CD8-positive, alpha-beta memory T cell (primary cell): ENCODE results near the gene MAP3K15. TPM values are rescaled to one million over a fixed set of nuclear protein-coding genes. Genes with fewer than 3 reads are reported as not detected.
A peak's percentile ranks its signal among the peaks of the same experiment; 100 is the strongest.

Source experiments
- CTCF ChIA-PET: fragments of 350-600 bp; sonication (Branson Sonifier 250); formaldehyde crosslinking; loops from one replicate; lab custom pipeline; 2021; ENCODE audit warnings: antibody characterized with exemption; lab: Charles Lee
- POLR2A ChIA-PET: fragments of 350-600 bp; sonication (Branson Sonifier 250); formaldehyde crosslinking; loops from one replicate; lab custom pipeline; 2021; ENCODE audit warnings: antibody characterized with exemption; lab: Charles Lee
- DNase-seq, 5 donors: peaks; one replicate each; pipeline versions ENCODE4 v3.0.0 to v3.0.0-alpha.2; 2020 to 2022; ENCODE audit warnings: mixed read lengths in 1 of 5
- H3K27ac ChIP-seq: one replicate; pipeline ENCODE4 v1.7.0; 2013; ENCODE audit warnings: low read depth, mild to moderate bottlenecking, low read length, moderate library complexity
- H3K27me3 ChIP-seq: 2 replicates; pipeline ENCODE4 v1.7.0; 2013; ENCODE audit warnings: low read length, mild to moderate bottlenecking; ENCODE audit not compliant: insufficient read depth, poor library complexity, severe bottlenecking
- H3K36me3 ChIP-seq: 2 replicates; pipeline ENCODE4 v1.7.0; 2013; ENCODE audit warnings: mild to moderate bottlenecking, low read length, moderate library complexity; ENCODE audit not compliant: insufficient read depth
- H3K4me1 ChIP-seq: 2 replicates; pipeline ENCODE4 v1.7.0; 2013; ENCODE audit warnings: mild to moderate bottlenecking, low read length, moderate library complexity; ENCODE audit not compliant: insufficient read depth
- H3K4me3 ChIP-seq: 2 replicates; pipeline ENCODE4 v1.7.0; 2013; ENCODE audit warnings: mild to moderate bottlenecking, low read length
- H3K9me3 ChIP-seq: 2 replicates; pipeline ENCODE4 v1.7.0; 2013; ENCODE audit warnings: mild to moderate bottlenecking, low read length
- H3K27ac Mint-ChIP-seq, 8 donors: one replicate each; pipeline ENCODE4 v1.8.0; 2020 to 2021; ENCODE audit warnings: mixed read lengths in 8 of 8, mild to moderate bottlenecking in 6 of 8, inconsistent platforms in 3 of 8, moderate library complexity in 3 of 8
- H3K27me3 Mint-ChIP-seq, 2 donors: one replicate each; pipeline ENCODE4 v1.8.0; 2020 to 2021; ENCODE audit warnings: mixed read lengths in 2 of 2, mild to moderate bottlenecking in 1 of 2, moderate library complexity in 1 of 2
- H3K36me3 Mint-ChIP-seq, 3 donors: one replicate each; pipeline ENCODE4 v1.8.0; 2020 to 2021; ENCODE audit warnings: mixed read lengths in 3 of 3, inconsistent platforms in 1 of 3, mild to moderate bottlenecking in 1 of 3
- H3K4me1 Mint-ChIP-seq, 3 donors: one replicate each; pipeline ENCODE4 v1.8.0; 2020 to 2021; ENCODE audit warnings: mixed read lengths in 3 of 3, inconsistent platforms in 1 of 3, mild to moderate bottlenecking in 1 of 3
- H3K4me3 Mint-ChIP-seq, 7 donors: one replicate each; pipeline ENCODE4 v1.8.0; 2020 to 2021; ENCODE audit warnings: mixed read lengths in 7 of 7, mild to moderate bottlenecking in 6 of 7, moderate library complexity in 4 of 7, inconsistent platforms in 2 of 7
- H3K9me3 Mint-ChIP-seq, 5 donors: one replicate each; pipeline ENCODE4 v1.8.0; 2020 to 2022; ENCODE audit warnings: mixed read lengths in 5 of 5, mild to moderate bottlenecking in 3 of 5, moderate library complexity in 2 of 5, inconsistent platforms in 1 of 5
- polyA plus RNA-seq: library from polyadenylated mRNA; unstranded; fragments of 300-500 nt; fragmentation: Illumina TruSeq; gene quantifications from one replicate; pipeline ENCODE4 v1.2.3, GENCODE V29; 2021
- total RNA-seq, 2 experiments: library from RNA; stranded (reverse); gene quantifications; one replicate each; pipeline ENCODE4 v1.2.3, GENCODE V29; 2021

Gene MAP3K15
- total and polyA plus RNA-seq, 3 experiments from 2014 or later = 0.13 to 0.28 TPM; not detected in 1

DNA sequence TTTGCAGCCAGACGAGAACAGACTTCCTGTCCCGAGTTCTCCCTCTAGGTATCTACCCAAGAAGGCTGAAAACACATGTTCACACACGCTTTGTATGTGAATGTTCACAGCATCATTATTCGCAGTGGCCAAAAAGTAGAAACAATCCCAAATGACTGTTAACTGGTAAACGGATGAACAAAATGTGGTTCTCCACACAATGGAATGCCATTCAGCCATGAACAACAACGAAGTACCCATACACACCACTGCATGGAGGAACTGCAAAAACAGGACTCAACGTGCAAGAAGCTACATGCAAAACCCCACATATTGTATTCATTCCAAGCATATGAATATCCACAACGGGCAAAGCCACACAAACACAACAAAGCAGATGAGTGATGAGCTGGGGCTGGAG lies 126.6 kb downstream of the MAP3K15 start:
- H3K36me3 ChIP-seq = no peaks in the 10 kb centered on the region
- H3K36me3 Mint-ChIP-seq = no peaks in the 10 kb centered on the region
- peaks cover 0 to 2% of the 10 kb centered on the region in 2 donors for H3K27me3 Mint-ChIP-seq
- H3K27ac Mint-ChIP-seq = no peak overlapping the region
- H3K4me1 Mint-ChIP-seq = no peaks in the 10 kb centered on the region
- CTCF ChIA-PET = no interaction called here
- no peak overlapping the region for H3K4me3 Mint-ChIP-seq
- no peaks in the 10 kb centered on the region for H3K9me3 ChIP-seq
- no peaks in the 10 kb centered on the region for H3K4me1 ChIP-seq
- no peak for DNase-seq
- POLR2A ChIA-PET = no interaction called here
- H3K9me3 Mint-ChIP-seq = no peaks in the 10 kb centered on the region
- H3K27ac ChIP-seq = no peak overlapping the region
- no peaks in the 10 kb centered on the region for H3K27me3 ChIP-seq
- H3K4me3 ChIP-seq = no peak overlapping the region

DNA sequence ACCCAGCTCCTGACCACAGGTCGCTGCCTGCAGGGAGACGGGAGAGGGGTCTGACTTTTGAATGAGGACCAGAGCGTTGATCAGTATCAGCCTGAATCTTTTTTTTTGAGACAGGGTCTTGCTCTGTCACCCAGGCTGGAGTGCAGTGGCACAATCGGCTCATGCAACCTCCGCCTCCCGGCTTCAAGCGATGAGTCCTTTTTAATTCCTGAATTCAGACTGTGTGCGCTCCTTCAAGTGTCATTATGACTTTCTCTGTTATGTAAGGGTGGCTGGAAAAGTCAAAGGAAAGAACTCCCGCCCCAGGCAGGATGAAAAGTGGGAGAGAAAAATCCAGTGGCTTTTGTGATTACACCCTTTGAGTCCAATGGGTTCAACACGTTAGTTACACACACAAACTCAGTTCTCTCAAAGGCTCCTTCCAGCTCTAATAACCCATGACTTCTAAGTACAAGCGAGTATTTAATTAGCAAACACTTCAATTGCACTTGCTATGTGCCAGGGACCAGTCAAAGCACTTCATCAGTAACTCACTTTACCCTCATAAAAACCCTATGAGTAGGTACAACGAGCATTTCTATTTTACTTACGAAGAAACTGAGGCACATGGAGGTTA lies 127.1 kb downstream of the MAP3K15 start:
- POLR2A ChIA-PET = no interaction called here
- H3K9me3 ChIP-seq = no peaks in the 10 kb centered on the region
- no peaks in the 10 kb centered on the region for H3K36me3 ChIP-seq
- H3K4me3 Mint-ChIP-seq = no peak overlapping the region
- H3K27me3 ChIP-seq = no peaks in the 10 kb centered on the region
- H3K27ac ChIP-seq = no peak overlapping the region
- H3K27me3 Mint-ChIP-seq = peaks cover 0 to 2% of the 10 kb centered on the region in 2 donors
- no peaks in the 10 kb centered on the region for H3K9me3 Mint-ChIP-seq
- no peak overlapping the region for H3K27ac Mint-ChIP-seq
- no peaks in the 10 kb centered on the region for H3K4me1 ChIP-seq
- H3K4me1 Mint-ChIP-seq = no peaks in the 10 kb centered on the region
- CTCF ChIA-PET = no interaction called here
- no peaks in the 10 kb centered on the region for H3K36me3 Mint-ChIP-seq
- H3K4me3 ChIP-seq = no peak overlapping the region
- DNase-seq = no peak

DNA sequence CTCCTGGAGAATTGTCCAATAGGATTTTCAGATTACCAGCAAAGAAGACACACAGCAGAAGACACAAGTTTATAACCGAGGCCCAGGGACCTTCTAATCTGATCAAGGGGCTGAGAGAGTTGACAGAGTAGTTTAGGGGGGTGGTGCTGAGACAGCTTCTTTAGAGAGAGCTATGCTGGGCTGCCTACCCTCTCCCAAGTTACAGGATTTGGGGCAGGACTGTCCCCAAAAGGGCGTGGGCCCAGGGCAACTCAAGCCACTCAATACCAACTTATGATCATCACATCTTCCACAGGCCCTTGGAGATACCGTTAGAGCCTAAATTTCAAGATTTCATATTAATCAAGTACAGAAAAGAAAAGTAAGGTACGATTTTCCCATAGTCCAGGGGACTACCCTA lies 128.6 kb downstream of the MAP3K15 start:
- Histone ChIP-seq H3K36me3 (no peaks in the 10 kb centered on the region), H3K4me1 (no peaks in the 10 kb centered on the region), H3K4me3 (no peak overlapping the region), H3K27me3 (no peaks in the 10 kb centered on the region), H3K27ac (no peak overlapping the region), H3K9me3 (no peaks in the 10 kb centered on the region)
- Mint-ChIP-seq H3K4me1 (no peaks in the 10 kb centered on the region), H3K27me3 (peaks cover 0 to 3% of the 10 kb centered on the region in 2 donors), H3K27ac (no peak overlapping the region), H3K4me3 (no peak overlapping the region), H3K36me3 (no peaks in the 10 kb centered on the region), H3K9me3 (no peaks in the 10 kb centered on the region)
- CTCF ChIA-PET = no interaction called here
- POLR2A ChIA-PET = no interaction called here
- no peak for DNase-seq

DNA sequence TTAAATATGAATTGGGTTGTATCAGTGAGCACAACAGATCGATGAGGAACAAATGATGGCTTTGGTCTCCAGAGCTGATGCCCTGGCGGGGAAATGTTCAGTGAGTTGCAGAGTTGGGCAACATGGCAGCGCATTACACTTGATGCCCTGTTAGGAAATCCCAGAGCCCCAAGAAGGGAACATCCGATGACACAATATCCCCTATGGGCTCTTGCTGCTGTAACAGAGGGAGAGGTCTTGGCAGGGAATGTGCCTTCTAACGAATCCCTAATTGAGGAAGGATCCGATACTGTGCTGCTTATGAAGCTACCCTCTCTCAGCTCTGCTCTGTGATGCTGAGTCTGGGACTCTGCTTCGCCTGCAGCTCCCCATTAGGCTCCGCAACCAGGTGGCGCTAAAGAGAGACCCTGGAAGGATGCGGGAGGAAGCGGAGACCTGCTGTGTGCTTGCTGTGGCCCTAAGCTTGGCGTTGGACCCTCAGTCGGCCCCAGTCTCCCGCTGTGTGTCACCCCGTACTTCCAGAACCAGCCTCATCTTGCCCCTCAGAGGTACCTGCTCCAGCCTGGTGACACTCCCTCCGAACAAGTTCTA lies 132.7 kb downstream of the MAP3K15 start:
- Mint-ChIP-seq H3K27me3 (peaks cover 6 to 10% of the 10 kb centered on the region in 2 donors), H3K4me1 (no peaks in the 10 kb centered on the region), H3K9me3 (no peaks in the 10 kb centered on the region), H3K36me3 (peaks cover 0 to 1% (median 0%) of the 10 kb centered on the region in 3 donors), H3K27ac (peak overlapping the region in 1 of 8 donors; percentile 38), H3K4me3 (no peak overlapping the region)
- H3K9me3 ChIP-seq = no peaks in the 10 kb centered on the region
- H3K27me3 ChIP-seq = no peaks in the 10 kb centered on the region
- H3K36me3 ChIP-seq = no peaks in the 10 kb centered on the region
- no peaks in the 10 kb centered on the region for H3K4me1 ChIP-seq
- no peak overlapping the region for H3K27ac ChIP-seq
- CTCF ChIA-PET = interaction anchor here (1.1 kb wide), 1 partner anchor 10 kb away, joined by 8 read pairs; no protein-coding TSS in a partner anchor
- H3K4me3 ChIP-seq = no peak overlapping the region
- DNase-seq = peak in 4 of 5 donors; percentile 7 to 63 (median 20)
- POLR2A ChIA-PET = interaction anchor here (0.6 kb wide), 1 partner anchor 755 kb away, joined by 7 read pairs; no protein-coding TSS in a partner anchor

DNA sequence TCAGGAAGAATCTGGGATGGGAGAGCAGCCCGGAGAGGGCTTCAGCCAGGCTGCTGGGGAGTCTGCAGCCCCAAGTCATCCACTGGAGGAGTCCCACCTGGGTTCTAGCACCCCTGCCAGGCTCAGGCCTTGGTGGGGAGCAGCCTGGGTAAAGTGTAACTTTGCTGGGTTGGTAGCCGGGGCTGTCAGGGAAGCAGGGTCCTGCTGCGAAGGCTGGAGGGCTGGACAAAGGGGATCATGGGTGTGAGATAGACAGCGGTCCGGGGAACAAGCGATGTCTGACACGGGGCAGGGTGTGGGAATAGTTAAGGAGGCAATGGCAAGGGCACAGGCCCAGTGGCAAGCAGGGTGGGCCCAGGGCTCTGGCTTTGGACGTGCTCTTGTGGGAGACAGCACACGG lies 134.0 kb downstream of the MAP3K15 start:
- Mint-ChIP-seq H3K9me3 (no peaks in the 10 kb centered on the region), H3K27ac (no peak overlapping the region), H3K4me1 (no peaks in the 10 kb centered on the region), H3K4me3 (no peak overlapping the region), H3K36me3 (peaks cover 0 to 1% (median 0%) of the 10 kb centered on the region in 3 donors), H3K27me3 (peaks cover 6 to 10% of the 10 kb centered on the region in 2 donors)
- DNase-seq = no peak
- Histone ChIP-seq H3K4me1 (no peaks in the 10 kb centered on the region), H3K4me3 (no peak overlapping the region), H3K9me3 (no peaks in the 10 kb centered on the region), H3K27ac (no peak overlapping the region), H3K36me3 (no peaks in the 10 kb centered on the region), H3K27me3 (no peaks in the 10 kb centered on the region)
- ChIA-PET POLR2A (no interaction called here), CTCF (interaction anchor here (1.0 kb wide), 1 partner anchor 9 kb away, joined by 3 read pairs; no protein-coding TSS in a partner anchor)

DNA sequence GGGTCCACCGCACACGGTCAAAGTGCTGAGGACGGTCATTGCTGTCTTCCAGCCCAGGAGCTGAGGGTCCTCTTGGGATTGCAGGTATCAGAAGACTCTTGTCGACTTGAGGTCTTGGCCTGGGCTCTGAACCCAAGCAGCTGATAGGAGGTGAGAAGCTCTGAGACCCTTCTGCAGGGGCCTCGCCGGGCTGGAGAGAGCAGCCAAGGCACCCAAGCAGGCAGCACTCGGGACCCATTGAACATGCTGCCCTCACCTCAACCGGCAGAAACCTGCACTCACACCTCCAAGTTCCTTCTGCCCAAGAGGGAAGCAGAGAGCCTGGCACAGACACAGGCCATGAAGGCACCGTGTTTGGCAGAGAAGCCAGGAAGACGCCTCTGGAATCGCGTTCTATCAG lies 137.5 kb downstream of the MAP3K15 start:
- H3K27ac ChIP-seq = no peak overlapping the region
- H3K9me3 ChIP-seq = no peaks in the 10 kb centered on the region
- ChIA-PET POLR2A (no interaction called here), CTCF (no interaction called here)
- Mint-ChIP-seq H3K27me3 (peaks cover 6 to 10% of the 10 kb centered on the region in 2 donors), H3K36me3 (peaks cover 0 to 1% (median 0%) of the 10 kb centered on the region in 3 donors), H3K4me3 (no peak overlapping the region), H3K4me1 (peaks cover 0 to under 1% (median under 1%) of the 10 kb centered on the region in 3 donors), H3K27ac (no peak overlapping the region), H3K9me3 (no peaks in the 10 kb centered on the region)
- H3K27me3 ChIP-seq = no peaks in the 10 kb centered on the region
- H3K36me3 ChIP-seq = no peaks in the 10 kb centered on the region
- H3K4me1 ChIP-seq = no peaks in the 10 kb centered on the region
- DNase-seq = no peak
- no peak overlapping the region for H3K4me3 ChIP-seq

DNA sequence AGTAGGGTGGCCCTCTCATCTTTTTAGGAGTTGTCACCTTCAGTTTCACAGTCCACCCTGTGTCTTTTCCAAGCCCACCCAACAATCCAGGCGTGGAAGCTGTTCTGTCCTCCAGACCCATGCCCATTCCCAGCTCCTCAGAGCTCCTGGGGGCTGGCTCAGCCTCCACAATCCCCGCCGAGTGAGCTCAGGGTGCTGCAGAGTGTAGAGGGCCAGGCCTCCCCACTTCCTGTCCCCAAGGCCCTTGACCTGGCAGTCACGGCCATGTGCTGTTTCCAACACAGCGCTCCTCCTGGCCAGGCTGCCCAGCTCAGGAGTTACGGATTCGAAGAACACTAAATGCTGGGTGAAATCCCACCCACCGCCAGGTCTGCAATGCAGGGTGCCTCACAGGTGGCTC lies 139.8 kb downstream of the MAP3K15 start:
- Histone ChIP-seq H3K9me3 (no peaks in the 10 kb centered on the region), H3K27me3 (no peaks in the 10 kb centered on the region), H3K27ac (no peak overlapping the region), H3K4me1 (no peaks in the 10 kb centered on the region), H3K36me3 (no peaks in the 10 kb centered on the region), H3K4me3 (no peak overlapping the region)
- H3K36me3 Mint-ChIP-seq = peaks cover 0 to 1% (median 1%) of the 10 kb centered on the region in 3 donors
- H3K9me3 Mint-ChIP-seq = no peaks in the 10 kb centered on the region
- peaks cover 0 to under 1% of the 10 kb centered on the region in 2 donors for H3K27me3 Mint-ChIP-seq
- ChIA-PET CTCF (no interaction called here), POLR2A (no interaction called here)
- H3K27ac Mint-ChIP-seq = no peak overlapping the region
- no peak for DNase-seq
- peaks cover 4 to 8% (median 8%) of the 10 kb centered on the region in 3 donors for H3K4me1 Mint-ChIP-seq
- H3K4me3 Mint-ChIP-seq = peak overlapping the region in 1 of 7 donors; percentile 3

DNA sequence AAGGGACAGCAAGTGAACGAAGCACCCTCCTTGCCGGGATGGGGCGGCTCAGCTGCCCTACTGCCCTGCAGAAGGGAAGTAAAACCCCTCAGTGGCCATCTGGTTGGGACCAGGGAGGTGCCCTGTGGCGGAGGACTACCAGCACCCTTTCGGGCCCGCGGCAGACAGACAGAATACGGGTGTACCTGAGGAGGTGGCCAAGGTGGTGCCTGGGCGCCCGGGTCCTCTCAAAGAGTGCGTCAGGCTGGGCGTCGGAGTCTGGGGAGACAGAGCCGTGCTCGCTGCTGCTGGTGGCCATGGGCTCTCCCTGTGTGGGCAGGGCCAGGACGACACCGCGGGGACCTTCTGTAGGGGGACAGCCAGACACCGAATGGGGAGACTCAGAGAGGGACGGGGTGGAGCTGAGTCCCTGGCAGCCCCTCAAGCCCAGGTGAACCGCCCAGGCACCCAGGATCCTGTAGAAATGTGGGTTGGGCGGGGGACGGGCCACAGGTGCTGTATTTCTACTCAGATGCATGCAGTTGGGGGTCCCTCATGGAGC lies 141.9 kb downstream of the MAP3K15 start:
- Mint-ChIP-seq H3K4me3 (peak overlapping the region in 3 of 7 donors; percentile 53 to 83 (median 56)), H3K27me3 (no peaks in the 10 kb centered on the region), H3K27ac (no peak overlapping the region), H3K36me3 (peaks cover 0 to 1% (median 0%) of the 10 kb centered on the region in 3 donors), H3K4me1 (peaks cover 4 to 8% (median 8%) of the 10 kb centered on the region in 3 donors), H3K9me3 (peaks cover 0 to 2% (median 0%) of the 10 kb centered on the region in 5 donors)
- Histone ChIP-seq H3K9me3 (no peaks in the 10 kb centered on the region), H3K27ac (no peak overlapping the region), H3K4me3 (no peak overlapping the region), H3K27me3 (no peaks in the 10 kb centered on the region), H3K36me3 (no peaks in the 10 kb centered on the region), H3K4me1 (no peaks in the 10 kb centered on the region)
- CTCF ChIA-PET = interaction anchor here (1.6 to 2.8 kb wide), 2 partner anchors 9 to 12 kb away, joined by 8 to 12 read pairs; no protein-coding TSS in a partner anchor
- POLR2A ChIA-PET = no interaction called here
- no peak for DNase-seq
